Caco-2 (cell line): Measurements from ENCODE around the gene ZNF385C. TPM values are rescaled to one million over a fixed set of nuclear protein-coding genes. Genes with fewer than 3 reads are reported as not detected.
"Not testable (repeated sequence)": the region's sequence is repeated elsewhere in the genome, so short reads cannot be mapped to it uniquely, and the experiment has no call there.

Experiments used
- BruUV-seq: library from RNA; stranded (reverse); fragments of 400-500 nt; replicated peaks from 2 replicates; lab custom pipeline; 2021; lab: Mats Ljungman, UMichigan
- CTCF ChIA-PET: fragments of 300-600 bp; sonication (Branson Sonifier 250); formaldehyde crosslinking; loops from one replicate; lab custom pipeline; 2022; ENCODE audit warnings: antibody characterized with exemption; lab: Charles Lee
- POLR2A ChIA-PET: fragments of 300-600 bp; sonication (Branson Sonifier 250); formaldehyde crosslinking; loops from one replicate; lab custom pipeline; 2022; ENCODE audit warnings: antibody characterized with exemption; lab: Charles Lee
- DNase-seq, 2 experiments: peaks; one replicate each; pipeline versions ENCODE4 v3.0.0 to v3.0.0-alpha.2; 2020 to 2022
- H3K27me3 ChIP-seq: replicated peaks from 2 replicates; pipeline ENCODE4 v1.6.0; 2011; ENCODE audit warnings: low read length; ENCODE audit not compliant: control insufficient read depth, insufficient read depth
- H3K36me3 ChIP-seq: 2 replicates; pipeline ENCODE4 v1.5.1; 2011; ENCODE audit warnings: low read length; ENCODE audit not compliant: control insufficient read depth, insufficient read depth
- H3K4me1 ChIP-seq: fragments of 250-450 bp; sonication (Bioruptor Pico); 2 replicates; pipeline ENCODE4 v1.5.1; 2020; ENCODE audit warnings: mild to moderate bottlenecking
- H3K4me3 ChIP-seq: 2 replicates; pipeline ENCODE4 v1.5.1; 2011; ENCODE audit warnings: low read depth, mild to moderate bottlenecking, control low read depth, low read length
- H3K9me3 ChIP-seq: fragments of 250-450 bp; sonication (Bioruptor Pico); 2 replicates; pipeline ENCODE4 v1.5.1; 2020; ENCODE audit warnings: mild to moderate bottlenecking, moderate library complexity
- H3K27ac Mint-ChIP-seq: one replicate; pipeline ENCODE4 v1.8.0; 2022; ENCODE audit warnings: mixed read lengths; ENCODE audit not compliant: unreplicated experiment
- H3K27me3 Mint-ChIP-seq: one replicate; pipeline ENCODE4 v1.8.0; 2022; ENCODE audit warnings: mixed read lengths; ENCODE audit not compliant: insufficient read depth, unreplicated experiment
- H3K36me3 Mint-ChIP-seq: one replicate; pipeline ENCODE4 v1.8.0; 2022; ENCODE audit warnings: mild to moderate bottlenecking, mixed read lengths; ENCODE audit not compliant: insufficient read depth, unreplicated experiment
- H3K4me1 Mint-ChIP-seq: one replicate; pipeline ENCODE4 v1.8.0; 2022; ENCODE audit warnings: low read depth, mixed read lengths; ENCODE audit not compliant: unreplicated experiment
- H3K4me3 Mint-ChIP-seq: one replicate; pipeline ENCODE4 v1.8.0; 2022; ENCODE audit warnings: mild to moderate bottlenecking, moderate library complexity, mixed read lengths; ENCODE audit not compliant: unreplicated experiment
- H3K9me3 Mint-ChIP-seq: one replicate; pipeline ENCODE4 v1.8.0; 2022; ENCODE audit warnings: mixed read lengths; ENCODE audit not compliant: unreplicated experiment
- intact Hi-C: fragments of 100-400 bp; cut with micrococcal nuclease; formaldehyde crosslinking; loops from one replicate; pipeline ENCODE4 v1.10.0; 2022; ENCODE audit not compliant: unreplicated experiment
- total RNA-seq: library from RNA; stranded (reverse); gene quantifications from 2 replicates; pipeline ENCODE4 v1.2.3, GENCODE V29; 2022
- TF ChIP-seq, protein P1 (sequence below), 2 experiments: fragments of 200-600 bp in 1 of 2; IDR thresholded peaks; 1 replicate in 1 of 2; 2 replicates in 1 of 2; pipeline versions ENCODE4 v1.5.1 to v1.8.0; 2011 to 2022; ENCODE audit warnings: antibody characterized with exemption in 1 of 2, control low read depth in 1 of 2, inconsistent platforms in 1 of 2, low read depth in 1 of 2, low read length in 1 of 2, mild to moderate bottlenecking in 1 of 2, moderate library complexity in 1 of 2; ENCODE audit not compliant: insufficient read depth in 1 of 2, severe bottlenecking in 1 of 2, unreplicated experiment in 1 of 2

ZNF385C gene
- total RNA-seq, 1 experiment from 2014 or later, result 1.5 TPM

DNA sequence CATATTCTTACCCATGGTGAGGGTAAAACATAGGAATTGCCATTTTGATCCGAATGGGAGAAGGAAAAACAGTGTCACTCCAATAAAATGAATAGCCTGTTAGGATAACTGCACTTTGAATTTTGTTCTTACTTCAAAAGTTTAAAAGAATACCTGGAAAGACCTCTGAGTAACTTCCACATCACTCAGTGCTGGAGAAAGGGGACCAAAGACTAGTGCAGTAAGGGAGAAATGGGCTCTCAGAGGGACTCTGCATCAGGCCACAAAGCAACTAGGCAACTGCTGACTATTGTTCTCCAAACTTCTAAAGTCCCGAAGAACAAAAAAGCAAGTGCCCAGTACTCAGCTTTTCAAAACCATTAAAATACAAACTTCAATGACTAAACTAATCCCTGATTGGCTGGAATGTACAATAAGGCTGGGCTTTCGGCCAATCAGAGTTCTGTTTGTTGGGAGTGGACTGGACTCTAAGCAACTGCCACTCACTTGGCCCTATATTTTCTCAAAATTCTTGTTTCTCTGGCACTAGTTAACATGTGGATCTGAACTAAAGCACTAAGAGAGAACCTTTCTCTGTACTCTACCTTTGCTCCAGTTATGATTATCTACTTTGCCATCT, 87.3 kb downstream of the ZNF385C start:
- H3K27me3 ChIP-seq, result no peaks in the 10 kb centered on the region
- no peaks in the 10 kb centered on the region for H3K27me3 Mint-ChIP-seq
- BruUV-seq, result no TSS peak
- H3K36me3 Mint-ChIP-seq, result peaks cover 36% of the 10 kb centered on the region
- intact Hi-C loops, result no loop called here
- H3K36me3 ChIP-seq, result no peaks in the 10 kb centered on the region; the same call in 1 of the 2 replicates
- no peak overlapping the region for H3K4me3 Mint-ChIP-seq
- H3K27ac Mint-ChIP-seq, result peak overlapping the region; percentile 39
- H3K4me1 Mint-ChIP-seq, result peaks cover 11% of the 10 kb centered on the region
- H3K4me3 ChIP-seq, result no peak overlapping the region
- TF ChIP-seq, protein P1, sequence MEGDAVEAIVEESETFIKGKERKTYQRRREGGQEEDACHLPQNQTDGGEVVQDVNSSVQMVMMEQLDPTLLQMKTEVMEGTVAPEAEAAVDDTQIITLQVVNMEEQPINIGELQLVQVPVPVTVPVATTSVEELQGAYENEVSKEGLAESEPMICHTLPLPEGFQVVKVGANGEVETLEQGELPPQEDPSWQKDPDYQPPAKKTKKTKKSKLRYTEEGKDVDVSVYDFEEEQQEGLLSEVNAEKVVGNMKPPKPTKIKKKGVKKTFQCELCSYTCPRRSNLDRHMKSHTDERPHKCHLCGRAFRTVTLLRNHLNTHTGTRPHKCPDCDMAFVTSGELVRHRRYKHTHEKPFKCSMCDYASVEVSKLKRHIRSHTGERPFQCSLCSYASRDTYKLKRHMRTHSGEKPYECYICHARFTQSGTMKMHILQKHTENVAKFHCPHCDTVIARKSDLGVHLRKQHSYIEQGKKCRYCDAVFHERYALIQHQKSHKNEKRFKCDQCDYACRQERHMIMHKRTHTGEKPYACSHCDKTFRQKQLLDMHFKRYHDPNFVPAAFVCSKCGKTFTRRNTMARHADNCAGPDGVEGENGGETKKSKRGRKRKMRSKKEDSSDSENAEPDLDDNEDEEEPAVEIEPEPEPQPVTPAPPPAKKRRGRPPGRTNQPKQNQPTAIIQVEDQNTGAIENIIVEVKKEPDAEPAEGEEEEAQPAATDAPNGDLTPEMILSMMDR (IDR thresholded peaks at IDR 0.05; ENCODE audit: insufficient read depth in 1 of 2, low read depth in 1 of 2, low read length in 1 of 2, severe bottlenecking in 1 of 2, unreplicated experiment in 1 of 2), result no peak
- H3K9me3 ChIP-seq, result no peaks in the 10 kb centered on the region
- H3K9me3 Mint-ChIP-seq, result no peaks in the 10 kb centered on the region
- H3K4me1 ChIP-seq, result peaks cover 19% of the 10 kb centered on the region; the same call in 1 of the 2 replicates
- DNase-seq, result peak in 1 of 2 experiments; percentile 46
- ChIA-PET POLR2A (no interaction called here), CTCF (no interaction called here)

DNA sequence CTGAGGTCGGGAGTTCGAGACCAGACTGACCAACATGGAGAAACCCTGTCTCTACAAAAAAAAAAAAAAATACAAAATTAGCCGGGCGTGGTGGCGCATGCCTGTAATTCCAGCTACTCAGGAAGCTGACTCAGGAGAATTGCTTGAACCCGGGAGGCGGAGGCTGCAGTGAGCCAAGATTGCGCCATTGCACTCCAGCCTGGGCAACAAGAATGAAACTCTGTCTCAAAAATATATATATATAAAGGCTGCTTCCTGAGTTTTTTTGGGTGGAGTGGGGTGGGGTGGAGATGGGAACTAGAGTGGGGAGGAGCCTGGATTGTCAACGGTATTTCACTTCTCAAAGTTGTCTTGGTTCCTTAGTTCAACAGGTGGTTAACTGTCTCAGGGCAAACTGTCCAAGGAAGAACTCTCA, 88.0 kb downstream of the ZNF385C start:
- H3K27me3 ChIP-seq, POLR2A ChIA-PET, H3K4me3 ChIP-seq, H3K36me3 ChIP-seq, H3K9me3 Mint-ChIP-seq, intact Hi-C loops, H3K27me3 Mint-ChIP-seq, H3K9me3 ChIP-seq, H3K4me3 Mint-ChIP-seq, DNase-seq, CTCF ChIA-PET, BruUV-seq: not testable (repeated sequence)
- Mint-ChIP-seq H3K27ac (peak overlapping the region; percentile 39), H3K4me1 (peaks cover 11% of the 10 kb centered on the region), H3K36me3 (peaks cover 32% of the 10 kb centered on the region)
- H3K4me1 ChIP-seq, result peaks cover 18% of the 10 kb centered on the region

DNA sequence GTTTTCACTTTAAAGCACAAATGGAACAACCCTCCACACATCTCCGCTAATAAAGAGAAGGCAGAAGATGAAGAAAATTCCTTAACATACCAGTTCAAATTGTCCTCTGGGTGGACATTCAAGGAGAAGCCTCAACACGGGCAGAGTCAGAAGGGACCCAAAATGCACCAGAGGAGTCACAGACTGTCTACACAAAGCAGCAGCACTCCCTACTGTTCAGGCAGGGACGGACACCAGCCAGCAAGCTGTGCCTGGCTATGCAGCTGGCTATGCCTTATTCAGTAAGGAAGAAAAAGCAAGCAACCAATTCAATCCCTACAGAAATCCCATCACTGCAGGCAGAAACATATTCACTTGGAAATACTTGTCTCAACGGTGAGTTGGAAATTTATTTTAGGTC, 89.1 kb downstream of the ZNF385C start:
- ChIA-PET CTCF (interaction anchor here (0.5 to 1.5 kb wide), 7 partner anchors 9 to 79 kb away, joined by 3 to 7 read pairs (median 4); partner anchors contain the start of genes CNP, NKIRAS2 and ODAD4), POLR2A (no interaction called here)
- BruUV-seq, result no TSS peak
- Mint-ChIP-seq H3K36me3 (peaks cover 32% of the 10 kb centered on the region), H3K27me3 (no peaks in the 10 kb centered on the region), H3K4me3 (no peak overlapping the region), H3K9me3 (no peaks in the 10 kb centered on the region), H3K27ac (no peak overlapping the region), H3K4me1 (peaks cover 11% of the 10 kb centered on the region)
- Histone ChIP-seq H3K4me3 (no peak overlapping the region), H3K4me1 (peaks cover 27% of the 10 kb centered on the region), H3K27me3 (no peaks in the 10 kb centered on the region), H3K36me3 (no peaks in the 10 kb centered on the region; the same call in 1 of the 2 replicates), H3K9me3 (no peaks in the 10 kb centered on the region)
- TF ChIP-seq, protein P1 (IDR thresholded peaks at IDR 0.05; ENCODE audit: insufficient read depth in 1 of 2, low read depth in 1 of 2, low read length in 1 of 2, severe bottlenecking in 1 of 2, unreplicated experiment in 1 of 2), result peak in 1 of 2 experiments; percentile 31
- intact Hi-C loops, result no loop called here
- DNase-seq, result peak in 1 of 2 experiments; percentile 54
